Spleen (tissue), 7 donors: ENCODE results near the gene UCP2.

ENCODE experiments used
- POLR2AphosphoS5 ChIP-seq, 3 donors: sonication (generic); formaldehyde crosslinking; IDR thresholded peaks; one replicate each; pipeline ENCODE4 v1.5.1; 2017; ENCODE audit warnings: antibody characterized with exemption in 3 of 3
- TF ChIP-seq, protein P1 (sequence below), 11 experiments: fragments of 200-600 bp in 7 of 11; fragments of 450-650 bp in 4 of 11; sonication (generic) in 4 of 11; IDR thresholded peaks in 8 of 11; conservative IDR thresholded peaks in 3 of 11; 1 replicate in 7 of 11; 2 replicates in 4 of 11; pipeline versions ENCODE4 v1.4.0 to v1.8.0; 2016 to 2021; ENCODE audit warnings: antibody characterized with exemption in 11 of 11, inconsistent platforms in 4 of 11, mild to moderate bottlenecking in 1 of 11
- donor health status: DM: no; HTN: no; CAD: no; lungs with moderate emphysema.
- donor health status: DM: no; HTN: no; CAD: no.
- donor health status: DM: no; HTN: no; CAD: no.

DNA sequence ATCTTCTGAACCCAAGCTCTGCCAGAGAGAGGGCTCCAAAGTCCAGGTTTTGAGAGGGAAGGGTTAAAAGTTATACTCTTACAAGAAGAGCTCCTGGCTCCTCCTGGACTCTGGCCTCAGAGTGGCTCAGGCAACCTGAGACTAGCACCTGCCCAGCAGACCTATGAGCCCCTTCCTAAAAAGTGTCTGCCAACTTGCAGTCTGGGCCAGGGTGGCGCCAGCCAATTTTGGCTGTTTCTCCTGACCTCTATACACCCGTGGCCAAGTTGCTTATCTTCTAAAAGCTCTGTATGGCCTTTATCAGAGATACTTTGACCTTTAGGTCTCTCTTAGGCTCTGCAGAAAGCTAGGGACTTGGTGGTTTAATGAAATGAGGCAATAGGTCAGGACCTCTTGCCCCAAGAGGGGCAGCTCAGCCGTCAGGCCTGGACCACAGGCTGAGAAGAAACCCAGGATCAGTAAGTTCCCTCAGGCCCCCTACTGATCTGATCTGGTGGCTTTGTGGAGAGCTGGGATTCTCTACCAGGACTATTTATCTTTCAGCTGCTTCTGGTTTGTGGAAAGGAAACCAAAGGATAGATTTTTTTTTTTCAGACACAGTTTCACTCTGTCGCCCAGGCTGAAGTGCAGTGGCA, 36.6 kb upstream of the UCP2 start:
- no peak for TF ChIP-seq POLR2AphosphoS5 (IDR thresholded peaks at IDR 0.05)
- TF ChIP-seq, protein P1, sequence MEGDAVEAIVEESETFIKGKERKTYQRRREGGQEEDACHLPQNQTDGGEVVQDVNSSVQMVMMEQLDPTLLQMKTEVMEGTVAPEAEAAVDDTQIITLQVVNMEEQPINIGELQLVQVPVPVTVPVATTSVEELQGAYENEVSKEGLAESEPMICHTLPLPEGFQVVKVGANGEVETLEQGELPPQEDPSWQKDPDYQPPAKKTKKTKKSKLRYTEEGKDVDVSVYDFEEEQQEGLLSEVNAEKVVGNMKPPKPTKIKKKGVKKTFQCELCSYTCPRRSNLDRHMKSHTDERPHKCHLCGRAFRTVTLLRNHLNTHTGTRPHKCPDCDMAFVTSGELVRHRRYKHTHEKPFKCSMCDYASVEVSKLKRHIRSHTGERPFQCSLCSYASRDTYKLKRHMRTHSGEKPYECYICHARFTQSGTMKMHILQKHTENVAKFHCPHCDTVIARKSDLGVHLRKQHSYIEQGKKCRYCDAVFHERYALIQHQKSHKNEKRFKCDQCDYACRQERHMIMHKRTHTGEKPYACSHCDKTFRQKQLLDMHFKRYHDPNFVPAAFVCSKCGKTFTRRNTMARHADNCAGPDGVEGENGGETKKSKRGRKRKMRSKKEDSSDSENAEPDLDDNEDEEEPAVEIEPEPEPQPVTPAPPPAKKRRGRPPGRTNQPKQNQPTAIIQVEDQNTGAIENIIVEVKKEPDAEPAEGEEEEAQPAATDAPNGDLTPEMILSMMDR (IDR thresholded peaks at IDR 0.05 in 8 of 11, conservative IDR thresholded peaks at IDR 0.05 in 3 of 11): no peak
